Sigmoid colon (tissue), 7 donors: Measurements from ENCODE around the gene SH3BGRL. TPM values are rescaled to one million over a fixed set of nuclear protein-coding genes. Genes with fewer than 3 reads are reported as not detected.

ENCODE experiments used
- polyA plus RNA-seq, 3 donors: library from polyadenylated mRNA; stranded (reverse); fragments of 200-250 nt; gene quantifications; one replicate each; pipeline ENCODE4 v1.2.3, GENCODE V29; 2013
- total RNA-seq, 4 donors: library from RNA; depleted of rRNA; stranded (reverse); fragments of >200 nt; gene quantifications; one replicate each; pipeline ENCODE4 v1.1.0, GENCODE V29; 2016
- donor health status: healthy with polysubstance abuse.
- donor health status: Bipolar disorder and iron deficiency.
- donor health status: healthy.

The SH3BGRL gene
- total and polyA plus RNA-seq, 7 donors = 66.0 to 452 (median 358) TPM

Other genes starting within 250 kb of the SH3BGRL start
- 10 to 100 TPM in 2 of 4 donors, 1 to 10 TPM in 2; 5.3 to 23.5 (median 9.8) TPM for gene HMGN5, start 189 bp upstream of the SH3BGRL start, total RNA-seq
- gene HMGN5, start 189 bp upstream of the SH3BGRL start, polyA plus RNA-seq = 10 to 100 TPM in 2 of 3 donors, 1 to 10 TPM in 1; 7.5 to 15.7 (median 14.4) TPM